ENCODE measurements around the gene KCNQ1OT1.
A peak's percentile ranks its signal among the peaks of the same experiment; 100 is the strongest.

The KCNQ1OT1 gene

GRCh38 chr11:2665526-2666400 is 34.0 kb downstream of the KCNQ1OT1 start:
- no peak for DNase-seq

- DNase-seq = no peak
These were observed 34.8 kb downstream of the KCNQ1OT1 start for GRCh38 chr11:2664791-2665525.

GRCh38 chr11:2664376-2664775 is 35.4 kb downstream of the KCNQ1OT1 start:
- DNase-seq = no peak

GRCh38 chr11:2663915-2664314 is 35.9 kb downstream of the KCNQ1OT1 start:
- DNase-seq = no peak

GRCh38 chr11:2663506-2663905 is 36.3 kb downstream of the KCNQ1OT1 start:
- no peak for DNase-seq

- DNase-seq = no peak
These were observed 37.1 kb downstream of the KCNQ1OT1 start for GRCh38 chr11:2662430-2663299.

GRCh38 chr11:2662024-2662312 is 37.8 kb downstream of the KCNQ1OT1 start:
- DNase-seq = no peak

GRCh38 chr11:2661173-2662023 is 38.4 kb downstream of the KCNQ1OT1 start:
- DNase-seq = peak; percentile 35

GRCh38 chr11:2660357-2660939 is 39.3 kb downstream of the KCNQ1OT1 start:
- DNase-seq = no peak

GRCh38 chr11:2657697-2658284 is 42.0 kb downstream of the KCNQ1OT1 start:
- no peak for DNase-seq

GRCh38 chr11:2656859-2657258 is 42.9 kb downstream of the KCNQ1OT1 start:
- no peak for DNase-seq

- DNase-seq = peak; percentile 10
These were observed 43.8 kb downstream of the KCNQ1OT1 start for GRCh38 chr11:2655834-2656622.

GRCh38 chr11:2655016-2655719 is 44.6 kb downstream of the KCNQ1OT1 start:
- no peak for DNase-seq

GRCh38 chr11:2653930-2654739 is 45.7 kb downstream of the KCNQ1OT1 start:
- DNase-seq = no peak

GRCh38 chr11:2653198-2653551 is 46.6 kb downstream of the KCNQ1OT1 start:
- no peak for DNase-seq

- DNase-seq = no peak
These were observed 47.2 kb downstream of the KCNQ1OT1 start for GRCh38 chr11:2652333-2653197.

GRCh38 chr11:2651826-2652271 is 47.9 kb downstream of the KCNQ1OT1 start:
- no peak for DNase-seq

GRCh38 chr11:2651054-2651617 is 48.7 kb downstream of the KCNQ1OT1 start:
- no peak for DNase-seq
